ENCODE measurements around the gene PAX5. TPM values are rescaled to one million over a fixed set of nuclear protein-coding genes. Genes with fewer than 3 reads are reported as not detected.

PAX5 gene
- total RNA-seq, 1 experiment from 2014 or later: 0.39 TPM

DNA sequence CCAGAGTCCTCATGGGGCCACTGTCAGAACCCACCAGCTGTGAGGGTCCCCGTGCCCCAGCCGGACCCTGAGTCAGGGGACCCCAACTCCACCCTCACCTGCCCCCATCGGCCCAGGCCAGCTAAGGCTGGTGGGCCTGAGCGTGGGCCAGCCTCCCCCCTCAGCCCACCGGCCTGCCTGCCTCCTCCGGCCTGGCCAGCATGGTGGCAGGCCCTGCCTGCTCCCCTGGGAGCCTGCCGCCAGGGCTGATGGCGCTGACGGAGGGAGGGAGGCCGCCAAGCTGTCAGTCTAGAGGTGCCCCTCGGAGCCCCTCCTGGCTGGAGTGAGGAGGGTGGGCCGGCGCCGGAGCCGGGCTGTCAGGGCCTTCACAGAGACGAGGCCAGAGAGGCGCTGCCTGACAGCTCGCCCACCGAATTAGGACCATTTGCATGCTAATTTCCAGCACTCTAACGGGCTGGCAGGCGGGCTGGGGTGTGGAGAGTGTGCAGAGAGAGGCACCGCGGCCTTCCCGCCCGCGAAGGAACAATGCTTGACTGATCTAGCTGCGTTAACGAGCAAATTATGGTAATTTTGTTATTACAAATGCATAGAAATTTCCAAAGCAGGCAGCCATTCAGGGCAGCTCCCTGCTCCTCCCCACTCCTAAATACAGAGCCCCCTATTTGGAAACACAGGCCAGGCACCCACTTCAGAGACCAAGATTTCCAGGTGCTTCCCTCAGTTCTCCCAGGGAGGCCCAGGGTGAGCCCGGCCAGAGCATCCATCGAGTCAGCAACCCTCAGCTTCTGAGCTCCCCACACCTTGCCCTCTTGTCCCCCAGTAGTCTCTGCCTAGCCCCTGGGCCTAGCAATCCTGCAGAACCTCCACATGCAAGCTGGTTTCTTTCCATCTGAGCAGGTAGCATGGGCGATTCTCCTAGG is 169.3 kb downstream of the PAX5 start:
- Histone ChIP-seq H4K20me1 (ENCODE audit: control insufficient read depth, insufficient read depth, insufficient read length) (no peaks in the 10 kb centered on the region), H2AK5ac (ENCODE audit: insufficient read length, low read length) (no peak overlapping the region), H4K8ac (replicated peaks; ENCODE audit: insufficient read length, low read depth, low read length) (no peak overlapping the region), H3T11ph (ENCODE audit: low read length) (no peak overlapping the region), H3K56ac (ENCODE audit: insufficient read length, low read depth, low read length) (no peak overlapping the region), H2BK20ac (ENCODE audit: low read depth, low read length, poor library complexity, severe bottlenecking) (no peak overlapping the region), H3K23me2 (ENCODE audit: insufficient read length, low read depth, low read length, poor library complexity, severe bottlenecking) (no peaks in the 10 kb centered on the region), H2BK15ac (ENCODE audit: low read depth, low read length) (no peak overlapping the region), H3K23ac (ENCODE audit: insufficient read length, low read depth, low read length) (no peak overlapping the region), H3K9ac (ENCODE audit: extremely low read depth, insufficient read length, low read length) (no peak overlapping the region), H2AFZ (ENCODE audit: low read length) (no peak overlapping the region), H3K27ac (ENCODE audit: insufficient read length, low read depth, low read length) (no peak overlapping the region), H3K14ac (ENCODE audit: insufficient read depth, low read length) (no peak overlapping the region), H2BK5ac (ENCODE audit: insufficient read length, low read length) (no peak overlapping the region), H2BK12ac (ENCODE audit: insufficient read length, low read depth, low read length) (no peak overlapping the region), H3K18ac (ENCODE audit: insufficient read length, low read depth, low read length) (no peak overlapping the region), H3K4me2 (ENCODE audit: insufficient read depth, insufficient read length, low read length) (no peak overlapping the region), H3K9me3 (ENCODE audit: control insufficient read depth, low read depth, low read length) (no peaks in the 10 kb centered on the region), H4K5ac (ENCODE audit: insufficient read length, low read depth, low read length) (no peak overlapping the region), H4K91ac (ENCODE audit: insufficient read length, low read depth, low read length) (no peak overlapping the region), H3K27me3 (ENCODE audit: insufficient read depth, low read length) (no peaks in the 10 kb centered on the region), H3K79me2 (ENCODE audit: insufficient read depth, low read length) (no peaks in the 10 kb centered on the region), H2BK120ac (ENCODE audit: low read depth, low read length, poor library complexity, severe bottlenecking) (no peak overlapping the region), H3K79me1 (ENCODE audit: insufficient read depth, low read depth, low read length, poor library complexity, severe bottlenecking) (no peaks in the 10 kb centered on the region), H3K4ac (ENCODE audit: low read depth, low read length) (no peak overlapping the region), H3K4me1 (ENCODE audit: insufficient read depth, low read length) (0 out of 2 replicates have a peak, but pooled peaks cover 2% of the 10 kb centered on the region)
- H3K36me3 Mint-ChIP-seq (ENCODE audit: insufficient read depth in 1 of 3, low read depth in 3 of 3): no peaks in the 10 kb centered on the region
- no CpG with 5 or more reads among the region's 31 CpGs for WGBS (ENCODE audit: extremely low coverage, insufficient read length, low lambda C conversion rate)
- DNase-seq: peak; percentile 71
- H3K4me3 Mint-ChIP-seq: peak overlapping the region in 1 of 2 experiments; percentile 49; a peak in 3 of 5 replicates
- peak overlapping the region in 1 of 3 experiments; percentile 45; a peak in 1 of 7 replicates for H3K27ac Mint-ChIP-seq
- H3K4me1 Mint-ChIP-seq: peaks cover 16 to 40% of the 10 kb centered on the region in 2 experiments
- H3K27me3 Mint-ChIP-seq (ENCODE audit: low read depth): peaks cover 75% of the 10 kb centered on the region
- no peaks in the 10 kb centered on the region; a peak in 1 of 5 replicates for H3K9me3 Mint-ChIP-seq
- TF ChIP-seq, protein P1, sequence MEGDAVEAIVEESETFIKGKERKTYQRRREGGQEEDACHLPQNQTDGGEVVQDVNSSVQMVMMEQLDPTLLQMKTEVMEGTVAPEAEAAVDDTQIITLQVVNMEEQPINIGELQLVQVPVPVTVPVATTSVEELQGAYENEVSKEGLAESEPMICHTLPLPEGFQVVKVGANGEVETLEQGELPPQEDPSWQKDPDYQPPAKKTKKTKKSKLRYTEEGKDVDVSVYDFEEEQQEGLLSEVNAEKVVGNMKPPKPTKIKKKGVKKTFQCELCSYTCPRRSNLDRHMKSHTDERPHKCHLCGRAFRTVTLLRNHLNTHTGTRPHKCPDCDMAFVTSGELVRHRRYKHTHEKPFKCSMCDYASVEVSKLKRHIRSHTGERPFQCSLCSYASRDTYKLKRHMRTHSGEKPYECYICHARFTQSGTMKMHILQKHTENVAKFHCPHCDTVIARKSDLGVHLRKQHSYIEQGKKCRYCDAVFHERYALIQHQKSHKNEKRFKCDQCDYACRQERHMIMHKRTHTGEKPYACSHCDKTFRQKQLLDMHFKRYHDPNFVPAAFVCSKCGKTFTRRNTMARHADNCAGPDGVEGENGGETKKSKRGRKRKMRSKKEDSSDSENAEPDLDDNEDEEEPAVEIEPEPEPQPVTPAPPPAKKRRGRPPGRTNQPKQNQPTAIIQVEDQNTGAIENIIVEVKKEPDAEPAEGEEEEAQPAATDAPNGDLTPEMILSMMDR (conservative IDR thresholded peaks at IDR 0.05): no peak
